ENCODE results near the gene C20orf173.
A peak's percentile ranks its signal among the peaks of the same experiment; 100 is the strongest.

The C20orf173 gene

GRCh38 chr20:35506179-35506578, 23.3 kb downstream of the C20orf173 start:
- DNase-seq = no peak

GRCh38 chr20:35504751-35505150, 24.7 kb downstream of the C20orf173 start:
- DNase-seq = no peak

- DNase-seq = no peak
These were observed 25.5 kb downstream of the C20orf173 start for GRCh38 chr20:35503841-35504561.

GRCh38 chr20:35503281-35503680, 26.2 kb downstream of the C20orf173 start:
- no peak for DNase-seq

DNA sequence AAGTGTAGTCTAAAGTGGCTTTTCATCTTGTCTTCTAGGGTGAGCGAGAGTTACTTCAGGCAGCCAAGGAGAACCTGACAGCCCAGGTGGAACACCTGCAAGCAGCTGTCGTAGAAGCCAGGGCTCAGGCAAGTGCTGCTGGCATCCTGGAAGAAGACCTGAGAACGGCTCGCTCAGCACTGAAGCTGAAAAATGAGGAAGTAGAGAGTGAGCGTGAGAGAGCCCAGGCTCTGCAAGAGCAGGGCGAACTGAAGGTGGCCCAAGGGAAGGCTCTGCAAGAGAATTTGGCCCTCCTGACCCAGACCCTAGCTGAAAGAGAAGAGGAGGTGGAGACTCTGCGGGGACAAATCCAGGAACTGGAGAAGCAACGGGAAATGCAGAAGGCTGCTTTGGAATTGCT, 27.1 kb downstream of the C20orf173 start:
- no peak for DNase-seq

GRCh38 chr20:35499271-35499670, 30.2 kb downstream of the C20orf173 start:
- no peak for DNase-seq

DNA sequence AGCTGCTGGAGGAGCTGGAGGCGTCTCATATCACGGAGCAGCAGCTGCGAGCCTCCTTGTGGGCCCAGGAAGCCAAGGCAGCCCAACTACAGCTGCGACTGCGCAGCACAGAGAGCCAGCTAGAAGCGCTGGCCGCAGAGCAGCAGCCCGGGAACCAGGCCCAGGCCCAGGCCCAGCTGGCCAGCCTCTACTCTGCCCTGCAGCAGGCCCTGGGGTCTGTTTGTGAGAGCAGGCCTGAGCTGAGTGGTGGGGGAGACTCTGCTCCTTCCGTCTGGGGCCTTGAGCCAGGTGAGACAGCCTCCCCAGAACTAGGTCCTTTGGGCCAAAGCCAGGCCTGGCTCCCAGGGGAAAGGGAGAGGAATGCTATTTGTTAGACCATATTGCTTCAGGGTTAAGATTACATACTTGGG, 31.7 kb downstream of the C20orf173 start:
- DNase-seq = no peak

GRCh38 chr20:35497320-35497719, 32.1 kb downstream of the C20orf173 start:
- DNase-seq = no peak

DNA sequence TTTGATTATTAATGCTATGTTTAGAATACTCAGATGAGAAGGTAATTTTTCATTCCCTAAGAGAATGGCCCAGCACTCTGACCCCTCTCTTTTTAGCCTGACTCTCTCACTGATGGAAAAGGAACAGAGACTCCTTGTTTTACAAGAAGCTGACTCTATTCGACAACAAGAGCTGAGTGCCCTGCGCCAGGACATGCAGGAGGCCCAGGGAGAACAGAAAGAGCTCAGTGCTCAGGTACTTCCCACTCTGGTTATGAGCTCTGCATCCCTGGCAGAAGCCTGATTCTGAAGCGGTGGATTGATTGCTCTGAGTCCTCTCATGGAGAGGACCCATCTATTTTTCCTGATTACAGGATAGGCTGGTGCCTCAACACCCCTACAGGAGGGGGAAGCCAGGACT, 33.0 kb downstream of the C20orf173 start:
- DNase-seq = no peak

DNA sequence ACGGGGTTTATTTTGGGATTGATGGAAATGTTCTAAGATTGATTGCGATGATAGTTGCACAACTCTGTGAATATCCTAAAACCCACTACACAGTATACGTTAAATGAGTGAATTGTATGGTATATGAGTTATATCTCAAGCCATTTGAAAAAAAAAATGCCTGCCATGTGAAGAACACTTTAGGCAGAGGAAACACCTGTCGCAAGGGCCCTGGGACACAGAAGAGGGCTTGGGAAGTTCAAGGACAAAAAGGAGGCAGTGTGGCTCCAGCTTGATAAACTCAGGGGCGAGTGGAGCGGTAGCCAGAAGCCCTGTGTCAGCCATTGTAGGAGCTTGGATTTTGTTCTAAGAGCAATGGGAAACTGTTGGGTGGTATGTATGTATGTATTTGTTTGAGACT, 37.1 kb downstream of the C20orf173 start:
- no peak for DNase-seq

- no peak for DNase-seq
These were observed 37.6 kb downstream of the C20orf173 start for GRCh38 chr20:35491823-35492222.

DNA sequence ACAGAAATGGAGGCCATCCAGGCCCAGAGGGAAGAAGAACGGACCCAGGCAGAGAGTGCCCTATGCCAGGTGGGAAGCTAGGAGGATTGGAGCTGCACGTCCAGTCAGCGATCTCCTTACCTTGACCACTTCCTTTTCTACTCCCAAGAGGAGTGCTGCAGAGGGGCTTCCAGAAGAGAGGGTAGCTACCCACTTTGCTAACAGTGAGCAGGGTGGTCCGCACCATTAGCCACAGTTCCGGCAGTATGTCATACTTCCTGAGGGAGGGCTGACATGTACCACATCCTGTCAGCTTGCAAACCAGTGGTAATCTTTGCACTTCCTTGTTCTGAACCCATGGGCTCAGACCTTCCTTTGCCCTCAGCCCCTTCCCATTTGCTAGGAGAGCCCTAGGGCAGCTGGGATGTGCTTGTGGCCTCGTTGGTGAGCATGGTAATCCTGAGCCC, 38.7 kb downstream of the C20orf173 start:
- DNase-seq = peak; percentile 48

- DNase-seq = no peak
These were observed 39.7 kb downstream of the C20orf173 start for GRCh38 chr20:35489717-35490116.

- no peak for DNase-seq
These were observed 42.0 kb downstream of the C20orf173 start for GRCh38 chr20:35487479-35487878.

DNA sequence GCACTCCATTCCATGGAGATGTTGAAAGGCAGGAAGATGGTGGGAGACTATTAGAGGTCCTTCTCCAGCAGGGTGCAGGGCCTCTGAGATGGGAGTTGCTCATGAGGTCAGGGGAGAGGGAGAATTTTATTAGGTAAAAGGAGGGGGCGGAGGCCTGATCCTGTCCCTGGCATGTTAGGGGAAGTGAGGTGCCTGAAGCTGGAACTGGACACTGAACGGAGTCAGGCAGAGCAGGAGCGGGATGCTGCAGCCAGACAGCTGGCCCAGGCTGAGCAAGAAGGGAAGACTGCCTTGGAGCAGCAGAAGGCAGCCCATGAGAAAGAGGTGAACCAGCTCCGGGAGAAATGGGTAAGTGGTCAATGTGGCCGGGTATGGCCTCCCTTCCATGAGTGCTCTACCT, 49.7 kb downstream of the C20orf173 start:
- no peak for DNase-seq

GRCh38 chr20:35478804-35479472, 50.5 kb downstream of the C20orf173 start:
- DNase-seq = peak; percentile 23

All from activated naive CD4-positive, alpha-beta T cell treated with anti-CD3 and anti-CD28 coated beads, Interleukin-2, amount 50 U/mL, for 16 hours (primary cell).